ENCODE measurements around the gene IFT88. TPM values are rescaled to one million over a fixed set of nuclear protein-coding genes. Genes with fewer than 3 reads are reported as not detected.

IFT88 gene
- total and polyA plus RNA-seq, 4 donors, result 7.1 to 18.7 (median 10.5) TPM

DNA sequence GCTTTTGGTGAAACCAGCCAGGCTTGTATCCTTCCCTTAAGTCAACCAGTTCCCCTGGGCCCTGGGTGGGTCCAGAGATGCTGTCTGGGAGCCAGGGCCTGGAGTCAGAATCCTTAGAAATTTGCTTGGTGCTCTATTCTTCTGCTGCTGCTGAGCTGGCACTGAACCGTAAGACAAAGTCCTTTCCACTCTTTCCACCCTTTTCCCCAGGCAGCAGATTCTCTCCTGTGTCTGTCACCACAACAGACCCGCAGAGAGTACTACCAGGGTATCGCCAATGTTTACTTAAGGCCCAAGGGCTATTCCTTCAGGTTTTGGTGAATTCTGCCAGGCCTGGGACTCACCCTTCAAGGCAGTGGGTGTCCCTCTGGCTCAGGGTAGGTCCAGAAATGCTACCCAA lies 12.2 kb downstream of the IFT88 start:
- Histone ChIP-seq H3K9me3 (ENCODE audit: control insufficient read depth in 4 of 4, low read length in 3 of 4) (peaks cover 0 to 3% (median 0%) of the 10 kb centered on the region in 4 donors), H3K27me3 (ENCODE audit: control insufficient read depth in 4 of 4, insufficient read depth in 4 of 4, low read length in 3 of 4) (no peaks in the 10 kb centered on the region), H3K9ac (ENCODE audit: low read depth in 1 of 2, low read length in 2 of 2) (no peak overlapping the region), H3K36me3 (ENCODE audit: control insufficient read depth in 4 of 4, insufficient read depth in 3 of 4, low read depth in 1 of 4, low read length in 3 of 4) (peaks cover 0 to 10% (median 3%) of the 10 kb centered on the region in 4 donors), H3K27ac (ENCODE audit: low read depth in 1 of 2, low read length in 2 of 2) (no peak overlapping the region), H3K4me3 (ENCODE audit: low read depth in 1 of 3, low read length in 3 of 3) (no peak overlapping the region), H3K4me1 (ENCODE audit: control insufficient read depth in 4 of 4, insufficient read depth in 4 of 4, low read length in 3 of 4) (no peaks in the 10 kb centered on the region)
- no peak for DNase-seq (ENCODE audit: low spot score)
- WGBS, result 73% methylated on average over 3 of the region's 3 CpGs
- TF ChIP-seq SP1 (IDR thresholded peaks at IDR 0.05), result no peak
- TF ChIP-seq, protein P1, sequence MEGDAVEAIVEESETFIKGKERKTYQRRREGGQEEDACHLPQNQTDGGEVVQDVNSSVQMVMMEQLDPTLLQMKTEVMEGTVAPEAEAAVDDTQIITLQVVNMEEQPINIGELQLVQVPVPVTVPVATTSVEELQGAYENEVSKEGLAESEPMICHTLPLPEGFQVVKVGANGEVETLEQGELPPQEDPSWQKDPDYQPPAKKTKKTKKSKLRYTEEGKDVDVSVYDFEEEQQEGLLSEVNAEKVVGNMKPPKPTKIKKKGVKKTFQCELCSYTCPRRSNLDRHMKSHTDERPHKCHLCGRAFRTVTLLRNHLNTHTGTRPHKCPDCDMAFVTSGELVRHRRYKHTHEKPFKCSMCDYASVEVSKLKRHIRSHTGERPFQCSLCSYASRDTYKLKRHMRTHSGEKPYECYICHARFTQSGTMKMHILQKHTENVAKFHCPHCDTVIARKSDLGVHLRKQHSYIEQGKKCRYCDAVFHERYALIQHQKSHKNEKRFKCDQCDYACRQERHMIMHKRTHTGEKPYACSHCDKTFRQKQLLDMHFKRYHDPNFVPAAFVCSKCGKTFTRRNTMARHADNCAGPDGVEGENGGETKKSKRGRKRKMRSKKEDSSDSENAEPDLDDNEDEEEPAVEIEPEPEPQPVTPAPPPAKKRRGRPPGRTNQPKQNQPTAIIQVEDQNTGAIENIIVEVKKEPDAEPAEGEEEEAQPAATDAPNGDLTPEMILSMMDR (IDR thresholded peaks at IDR 0.05; ENCODE audit: low read depth, low read length, missing input control), result no peak
- TF ChIP-seq RAD21 (IDR thresholded peaks at IDR 0.05), result no peak
- TF ChIP-seq, protein P2, sequence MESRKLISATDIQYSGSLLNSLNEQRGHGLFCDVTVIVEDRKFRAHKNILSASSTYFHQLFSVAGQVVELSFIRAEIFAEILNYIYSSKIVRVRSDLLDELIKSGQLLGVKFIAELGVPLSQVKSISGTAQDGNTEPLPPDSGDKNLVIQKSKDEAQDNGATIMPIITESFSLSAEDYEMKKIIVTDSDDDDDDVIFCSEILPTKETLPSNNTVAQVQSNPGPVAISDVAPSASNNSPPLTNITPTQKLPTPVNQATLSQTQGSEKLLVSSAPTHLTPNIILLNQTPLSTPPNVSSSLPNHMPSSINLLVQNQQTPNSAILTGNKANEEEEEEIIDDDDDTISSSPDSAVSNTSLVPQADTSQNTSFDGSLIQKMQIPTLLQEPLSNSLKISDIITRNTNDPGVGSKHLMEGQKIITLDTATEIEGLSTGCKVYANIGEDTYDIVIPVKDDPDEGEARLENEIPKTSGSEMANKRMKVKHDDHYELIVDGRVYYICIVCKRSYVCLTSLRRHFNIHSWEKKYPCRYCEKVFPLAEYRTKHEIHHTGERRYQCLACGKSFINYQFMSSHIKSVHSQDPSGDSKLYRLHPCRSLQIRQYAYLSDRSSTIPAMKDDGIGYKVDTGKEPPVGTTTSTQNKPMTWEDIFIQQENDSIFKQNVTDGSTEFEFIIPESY (IDR thresholded peaks at IDR 0.05), result no peak
- TF ChIP-seq, protein P3, sequence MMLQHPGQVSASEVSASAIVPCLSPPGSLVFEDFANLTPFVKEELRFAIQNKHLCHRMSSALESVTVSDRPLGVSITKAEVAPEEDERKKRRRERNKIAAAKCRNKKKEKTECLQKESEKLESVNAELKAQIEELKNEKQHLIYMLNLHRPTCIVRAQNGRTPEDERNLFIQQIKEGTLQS (IDR thresholded peaks at IDR 0.05), result no peak
- peak; percentile 15 for TF ChIP-seq HNF4G (IDR thresholded peaks at IDR 0.05)
- TF ChIP-seq RXRA (IDR thresholded peaks at IDR 0.05), result no peak
- TF ChIP-seq HNF4A (conservative IDR thresholded peaks at IDR 0.05), result peak; percentile 46 to 52

DNA sequence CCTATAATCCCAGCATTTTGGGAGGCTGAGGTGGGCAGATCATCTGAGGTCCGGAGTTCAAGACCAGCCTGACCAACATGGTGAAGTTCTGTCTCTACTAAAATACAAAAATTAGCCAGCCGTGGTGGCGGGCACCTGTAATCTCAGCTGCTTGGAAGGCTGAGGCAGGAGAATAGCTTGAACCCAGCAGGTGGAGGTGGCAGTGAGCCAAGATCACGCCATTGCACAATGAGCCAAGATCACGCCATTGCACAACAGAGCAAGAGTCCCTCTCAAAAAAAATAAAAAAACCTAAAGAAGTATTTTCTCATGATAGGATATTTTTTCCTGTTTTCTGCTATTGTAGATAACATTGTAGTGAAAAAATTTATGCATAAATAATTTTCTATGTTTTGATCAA lies 13.3 kb downstream of the IFT88 start:
- Histone ChIP-seq H3K27me3 (ENCODE audit: control insufficient read depth in 4 of 4, insufficient read depth in 4 of 4, low read length in 3 of 4) (no peaks in the 10 kb centered on the region), H3K27ac (ENCODE audit: low read depth in 1 of 2, low read length in 2 of 2) (no peak overlapping the region), H3K4me3 (ENCODE audit: low read depth in 1 of 3, low read length in 3 of 3) (no peak overlapping the region), H3K9ac (ENCODE audit: low read depth in 1 of 2, low read length in 2 of 2) (no peak overlapping the region), H3K4me1 (ENCODE audit: control insufficient read depth in 4 of 4, insufficient read depth in 4 of 4, low read length in 3 of 4) (peaks cover 0 to 8% (median 2%) of the 10 kb centered on the region in 4 donors), H3K36me3 (ENCODE audit: control insufficient read depth in 4 of 4, insufficient read depth in 3 of 4, low read depth in 1 of 4, low read length in 3 of 4) (peaks cover 0 to 18% (median 3%) of the 10 kb centered on the region in 4 donors), H3K9me3 (ENCODE audit: control insufficient read depth in 4 of 4, low read length in 3 of 4) (peaks cover 0 to 3% (median 0%) of the 10 kb centered on the region in 4 donors)
- 46% methylated on average over 5 of the region's 5 CpGs for WGBS
- peak; percentile 82 for TF ChIP-seq HNF4A (conservative IDR thresholded peaks at IDR 0.05)
- TF ChIP-seq, protein P4, sequence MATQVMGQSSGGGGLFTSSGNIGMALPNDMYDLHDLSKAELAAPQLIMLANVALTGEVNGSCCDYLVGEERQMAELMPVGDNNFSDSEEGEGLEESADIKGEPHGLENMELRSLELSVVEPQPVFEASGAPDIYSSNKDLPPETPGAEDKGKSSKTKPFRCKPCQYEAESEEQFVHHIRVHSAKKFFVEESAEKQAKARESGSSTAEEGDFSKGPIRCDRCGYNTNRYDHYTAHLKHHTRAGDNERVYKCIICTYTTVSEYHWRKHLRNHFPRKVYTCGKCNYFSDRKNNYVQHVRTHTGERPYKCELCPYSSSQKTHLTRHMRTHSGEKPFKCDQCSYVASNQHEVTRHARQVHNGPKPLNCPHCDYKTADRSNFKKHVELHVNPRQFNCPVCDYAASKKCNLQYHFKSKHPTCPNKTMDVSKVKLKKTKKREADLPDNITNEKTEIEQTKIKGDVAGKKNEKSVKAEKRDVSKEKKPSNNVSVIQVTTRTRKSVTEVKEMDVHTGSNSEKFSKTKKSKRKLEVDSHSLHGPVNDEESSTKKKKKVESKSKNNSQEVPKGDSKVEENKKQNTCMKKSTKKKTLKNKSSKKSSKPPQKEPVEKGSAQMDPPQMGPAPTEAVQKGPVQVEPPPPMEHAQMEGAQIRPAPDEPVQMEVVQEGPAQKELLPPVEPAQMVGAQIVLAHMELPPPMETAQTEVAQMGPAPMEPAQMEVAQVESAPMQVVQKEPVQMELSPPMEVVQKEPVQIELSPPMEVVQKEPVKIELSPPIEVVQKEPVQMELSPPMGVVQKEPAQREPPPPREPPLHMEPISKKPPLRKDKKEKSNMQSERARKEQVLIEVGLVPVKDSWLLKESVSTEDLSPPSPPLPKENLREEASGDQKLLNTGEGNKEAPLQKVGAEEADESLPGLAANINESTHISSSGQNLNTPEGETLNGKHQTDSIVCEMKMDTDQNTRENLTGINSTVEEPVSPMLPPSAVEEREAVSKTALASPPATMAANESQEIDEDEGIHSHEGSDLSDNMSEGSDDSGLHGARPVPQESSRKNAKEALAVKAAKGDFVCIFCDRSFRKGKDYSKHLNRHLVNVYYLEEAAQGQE (IDR thresholded peaks at IDR 0.05), result no peak
- no peak for TF ChIP-seq FOXA1 (IDR thresholded peaks at IDR 0.05)
- TF ChIP-seq, protein P5, sequence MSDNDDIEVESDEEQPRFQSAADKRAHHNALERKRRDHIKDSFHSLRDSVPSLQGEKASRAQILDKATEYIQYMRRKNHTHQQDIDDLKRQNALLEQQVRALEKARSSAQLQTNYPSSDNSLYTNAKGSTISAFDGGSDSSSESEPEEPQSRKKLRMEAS (IDR thresholded peaks at IDR 0.05), result peak; percentile 41
- peak; percentile 56 to 69 for TF ChIP-seq RXRA (IDR thresholded peaks at IDR 0.05)
- TF ChIP-seq GABPA (IDR thresholded peaks at IDR 0.05 in 1 of 2, conservative IDR thresholded peaks at IDR 0.05 in 1 of 2), result no peak
- peak; percentile 32 to 36 for TF ChIP-seq RAD21 (IDR thresholded peaks at IDR 0.05)
- no peak for TF ChIP-seq HNF4G (IDR thresholded peaks at IDR 0.05)
- TF ChIP-seq, protein P2 (IDR thresholded peaks at IDR 0.05), result no peak
- TF ChIP-seq FOXA2 (IDR thresholded peaks at IDR 0.05), result no peak
- TF ChIP-seq EGR1 (IDR thresholded peaks at IDR 0.05; ENCODE audit: low read depth in 2 of 2), result no peak
- TF ChIP-seq, protein P3 (IDR thresholded peaks at IDR 0.05), result no peak
- peak; percentile 26 for TF ChIP-seq SP1 (IDR thresholded peaks at IDR 0.05)
- TF ChIP-seq YY1 (IDR thresholded peaks at IDR 0.05), result peak; percentile 54
- DNase-seq (ENCODE audit: low spot score), result no peak

All from liver (tissue), 9 donors.